Measurements from ENCODE around the gene PIP5K1B. TPM values are rescaled to one million over a fixed set of nuclear protein-coding genes. Genes with fewer than 3 reads are reported as not detected.

Gene PIP5K1B
- total RNA-seq, 1 donor from 2014 or later, result 71.9 TPM

GRCh38 chr9:68797116-68797515, 92.1 kb downstream of the PIP5K1B start:
- H3K27me3 ChIP-seq (ENCODE audit: low read depth), result no peaks in the 10 kb centered on the region
- TF ChIP-seq, protein P1, sequence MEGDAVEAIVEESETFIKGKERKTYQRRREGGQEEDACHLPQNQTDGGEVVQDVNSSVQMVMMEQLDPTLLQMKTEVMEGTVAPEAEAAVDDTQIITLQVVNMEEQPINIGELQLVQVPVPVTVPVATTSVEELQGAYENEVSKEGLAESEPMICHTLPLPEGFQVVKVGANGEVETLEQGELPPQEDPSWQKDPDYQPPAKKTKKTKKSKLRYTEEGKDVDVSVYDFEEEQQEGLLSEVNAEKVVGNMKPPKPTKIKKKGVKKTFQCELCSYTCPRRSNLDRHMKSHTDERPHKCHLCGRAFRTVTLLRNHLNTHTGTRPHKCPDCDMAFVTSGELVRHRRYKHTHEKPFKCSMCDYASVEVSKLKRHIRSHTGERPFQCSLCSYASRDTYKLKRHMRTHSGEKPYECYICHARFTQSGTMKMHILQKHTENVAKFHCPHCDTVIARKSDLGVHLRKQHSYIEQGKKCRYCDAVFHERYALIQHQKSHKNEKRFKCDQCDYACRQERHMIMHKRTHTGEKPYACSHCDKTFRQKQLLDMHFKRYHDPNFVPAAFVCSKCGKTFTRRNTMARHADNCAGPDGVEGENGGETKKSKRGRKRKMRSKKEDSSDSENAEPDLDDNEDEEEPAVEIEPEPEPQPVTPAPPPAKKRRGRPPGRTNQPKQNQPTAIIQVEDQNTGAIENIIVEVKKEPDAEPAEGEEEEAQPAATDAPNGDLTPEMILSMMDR (IDR thresholded peaks at IDR 0.05; ENCODE audit: borderline replicate concordance), result no peak
- no peaks in the 10 kb centered on the region for H3K36me3 ChIP-seq
- DNase-seq, result no peak
- no peak overlapping the region for H3K4me3 ChIP-seq
- H3K4me1 ChIP-seq, result peaks cover 29% of the 10 kb centered on the region
- no peaks in the 10 kb centered on the region for H3K9me3 ChIP-seq (replicated peaks)
- H3K27ac ChIP-seq (replicated peaks), result no peak overlapping the region
- intact Hi-C loops (cut with micrococcal nuclease), result no loop called here

GRCh38 chr9:68798423-68798822, 93.4 kb downstream of the PIP5K1B start:
- TF ChIP-seq, protein P1 (IDR thresholded peaks at IDR 0.05; ENCODE audit: borderline replicate concordance), result no peak
- no peak overlapping the region for H3K27ac ChIP-seq (replicated peaks)
- H3K4me3 ChIP-seq, result no peak overlapping the region
- H3K36me3 ChIP-seq, result no peaks in the 10 kb centered on the region
- DNase-seq, result no peak
- no peaks in the 10 kb centered on the region for H3K9me3 ChIP-seq (replicated peaks)
- H3K4me1 ChIP-seq, result peaks cover 27% of the 10 kb centered on the region
- intact Hi-C loops (cut with micrococcal nuclease), result no loop called here
- H3K27me3 ChIP-seq (ENCODE audit: low read depth), result no peaks in the 10 kb centered on the region

GRCh38 chr9:68800836-68801235, 95.8 kb downstream of the PIP5K1B start:
- TF ChIP-seq, protein P1 (IDR thresholded peaks at IDR 0.05; ENCODE audit: borderline replicate concordance), result no peak
- no peak for DNase-seq
- no peaks in the 10 kb centered on the region for H3K36me3 ChIP-seq
- H3K27ac ChIP-seq (replicated peaks), result peak overlapping the region; percentile 1
- peaks cover 22% of the 10 kb centered on the region for H3K4me1 ChIP-seq
- no peaks in the 10 kb centered on the region for H3K9me3 ChIP-seq (replicated peaks)
- H3K4me3 ChIP-seq, result no peak overlapping the region
- no peaks in the 10 kb centered on the region for H3K27me3 ChIP-seq (ENCODE audit: low read depth)
- intact Hi-C loops (cut with micrococcal nuclease), result no loop called here

GRCh38 chr9:68802525-68803015, 97.5 kb downstream of the PIP5K1B start:
- Histone ChIP-seq H3K4me3 (no peak overlapping the region), H3K36me3 (no peaks in the 10 kb centered on the region), H3K4me1 (peaks cover 38% of the 10 kb centered on the region), H3K27ac (replicated peaks) (peak overlapping the region; percentile 94), H3K27me3 (ENCODE audit: low read depth) (no peaks in the 10 kb centered on the region), H3K9me3 (replicated peaks) (no peaks in the 10 kb centered on the region)
- DNase-seq, result no peak
- intact Hi-C loops (cut with micrococcal nuclease), result no loop called here
- TF ChIP-seq, protein P1 (IDR thresholded peaks at IDR 0.05; ENCODE audit: borderline replicate concordance), result no peak

DNA sequence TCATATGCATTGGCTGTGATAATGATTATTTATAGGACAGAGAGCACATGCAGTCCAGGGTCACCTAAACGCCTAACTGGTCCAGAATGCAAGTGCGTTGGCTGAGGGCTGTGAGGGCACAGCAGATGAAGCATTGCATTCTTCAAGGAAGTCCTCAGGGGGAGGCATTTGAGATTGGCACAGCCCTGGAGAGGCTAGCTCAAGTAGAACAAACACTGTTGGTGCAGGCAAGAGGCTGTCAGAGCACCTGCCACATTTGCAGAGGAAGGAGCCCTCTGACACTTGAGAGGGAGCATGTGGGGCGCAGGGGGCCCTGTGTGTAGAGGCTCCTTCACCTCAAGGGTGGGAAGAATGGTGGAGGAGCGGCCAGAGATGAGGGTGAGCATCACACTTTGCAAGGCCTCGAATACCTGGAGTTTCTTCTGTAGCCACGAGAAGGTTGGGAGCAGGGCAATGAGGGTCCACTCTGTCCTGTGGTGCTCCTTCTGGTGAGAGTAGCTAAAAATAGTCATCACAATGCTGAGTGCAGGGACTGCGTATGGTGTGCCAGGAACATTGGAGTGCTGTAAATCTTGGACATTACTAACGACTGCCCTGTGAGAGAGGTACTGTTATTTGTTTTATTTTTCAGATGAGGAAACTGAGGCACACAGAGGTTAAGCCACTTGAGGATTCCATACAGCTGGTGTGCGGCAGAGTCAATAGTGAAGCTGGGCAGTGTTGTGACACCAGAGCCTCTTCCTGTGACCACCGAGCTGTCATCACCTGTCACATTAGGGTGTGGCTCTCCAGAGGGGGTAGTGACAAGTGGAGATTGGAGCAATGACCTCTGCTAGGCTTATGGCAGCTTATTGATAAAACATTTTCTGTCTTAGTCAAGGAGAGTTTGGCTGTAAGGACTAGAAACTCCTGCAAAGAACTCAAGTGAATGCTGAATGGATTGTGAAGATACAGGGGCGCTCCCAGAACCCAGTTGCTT, 100.2 kb downstream of the PIP5K1B start:
- intact Hi-C loops (cut with micrococcal nuclease), result no loop called here
- DNase-seq, result peak; percentile 18

More for the DNA sequence above, 100.2 kb downstream of the PIP5K1B start:
- H3K4me3 ChIP-seq, result peak overlapping the region; percentile 22
- peak overlapping the region; percentile 94 for H3K27ac ChIP-seq (replicated peaks)
- peaks cover 62% of the 10 kb centered on the region for H3K4me1 ChIP-seq
- H3K27me3 ChIP-seq (ENCODE audit: low read depth), result no peaks in the 10 kb centered on the region
- no peaks in the 10 kb centered on the region for H3K9me3 ChIP-seq (replicated peaks)
- TF ChIP-seq, protein P1 (IDR thresholded peaks at IDR 0.05; ENCODE audit: borderline replicate concordance), result no peak
- H3K36me3 ChIP-seq, result no peaks in the 10 kb centered on the region

All from left ventricle myocardium inferior (tissue), 1 donor.